ENCODE measurements around the gene MAGOH. TPM values are rescaled to one million over a fixed set of nuclear protein-coding genes. Genes with fewer than 3 reads are reported as not detected.

MAGOH gene
- total RNA-seq, 1 donor from 2014 or later, result 109 TPM

DNA sequence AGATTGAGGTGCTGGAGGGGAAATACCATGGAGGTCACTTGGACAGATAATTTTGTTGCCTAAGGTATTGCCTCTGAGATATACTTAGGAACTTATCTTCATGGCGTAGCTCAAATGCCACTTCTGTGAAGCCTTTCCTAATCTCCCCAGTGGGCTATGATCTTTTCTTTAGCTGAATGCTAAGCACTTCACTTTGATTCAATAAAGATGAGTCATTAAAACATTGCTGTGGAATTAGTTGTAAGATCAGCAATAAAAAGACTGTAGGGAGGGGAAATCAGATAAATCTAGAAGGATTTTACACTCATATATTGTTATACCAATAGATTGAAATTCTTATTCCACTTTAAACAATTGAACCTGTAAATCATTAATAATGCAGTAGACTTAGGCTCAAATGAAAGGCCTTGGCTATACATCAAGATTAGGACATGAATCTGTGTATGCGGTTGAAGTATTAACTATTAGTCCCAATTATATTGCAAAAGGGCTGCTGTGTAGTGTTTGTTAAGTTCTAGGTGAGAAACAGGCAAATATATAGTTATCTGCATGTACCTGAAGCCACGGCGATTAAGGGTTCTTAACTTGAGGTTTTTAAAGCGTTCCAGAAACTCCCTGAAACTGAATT is 19.2 kb upstream of the MAGOH start:
- no peak for DNase-seq (ENCODE audit: low spot score)
- H3K9me3 Mint-ChIP-seq, result no peaks in the 10 kb centered on the region
- H3K9me3 ChIP-seq (ENCODE audit: low read depth), result no peaks in the 10 kb centered on the region
- H3F3A ChIP-seq (ENCODE audit: low read depth), result no peaks in the 10 kb centered on the region
- TF ChIP-seq, protein P1, sequence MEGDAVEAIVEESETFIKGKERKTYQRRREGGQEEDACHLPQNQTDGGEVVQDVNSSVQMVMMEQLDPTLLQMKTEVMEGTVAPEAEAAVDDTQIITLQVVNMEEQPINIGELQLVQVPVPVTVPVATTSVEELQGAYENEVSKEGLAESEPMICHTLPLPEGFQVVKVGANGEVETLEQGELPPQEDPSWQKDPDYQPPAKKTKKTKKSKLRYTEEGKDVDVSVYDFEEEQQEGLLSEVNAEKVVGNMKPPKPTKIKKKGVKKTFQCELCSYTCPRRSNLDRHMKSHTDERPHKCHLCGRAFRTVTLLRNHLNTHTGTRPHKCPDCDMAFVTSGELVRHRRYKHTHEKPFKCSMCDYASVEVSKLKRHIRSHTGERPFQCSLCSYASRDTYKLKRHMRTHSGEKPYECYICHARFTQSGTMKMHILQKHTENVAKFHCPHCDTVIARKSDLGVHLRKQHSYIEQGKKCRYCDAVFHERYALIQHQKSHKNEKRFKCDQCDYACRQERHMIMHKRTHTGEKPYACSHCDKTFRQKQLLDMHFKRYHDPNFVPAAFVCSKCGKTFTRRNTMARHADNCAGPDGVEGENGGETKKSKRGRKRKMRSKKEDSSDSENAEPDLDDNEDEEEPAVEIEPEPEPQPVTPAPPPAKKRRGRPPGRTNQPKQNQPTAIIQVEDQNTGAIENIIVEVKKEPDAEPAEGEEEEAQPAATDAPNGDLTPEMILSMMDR (IDR thresholded peaks at IDR 0.05), result no peak
- no peak for TF ChIP-seq EZH2phosphoT487 (IDR thresholded peaks at IDR 0.05)
- H4K20me1 ChIP-seq (ENCODE audit: low read depth), result no peaks in the 10 kb centered on the region
- H3K36me3 ChIP-seq, result no peaks in the 10 kb centered on the region
- H3K4me3 Mint-ChIP-seq, result no peak overlapping the region
- no peaks in the 10 kb centered on the region for H3K4me1 ChIP-seq
- no peak overlapping the region for H3K27ac Mint-ChIP-seq
- H3K27me3 Mint-ChIP-seq (ENCODE audit: insufficient read depth, low read depth), result no peaks in the 10 kb centered on the region
- no peak overlapping the region for H3K4me2 ChIP-seq
- H3K36me3 Mint-ChIP-seq, result peaks cover 9% of the 10 kb centered on the region
- H3K4me1 Mint-ChIP-seq, result no peaks in the 10 kb centered on the region
- no peak overlapping the region for H3K27ac ChIP-seq
- H2AFZ ChIP-seq (replicated peaks), result no peak overlapping the region
- H3K27me3 ChIP-seq, result no peaks in the 10 kb centered on the region
- H3K9ac ChIP-seq, result no peak overlapping the region
- H3K79me2 ChIP-seq (ENCODE audit: low read depth), result no peaks in the 10 kb centered on the region
- H3K4me3 ChIP-seq, result no peak overlapping the region

DNA sequence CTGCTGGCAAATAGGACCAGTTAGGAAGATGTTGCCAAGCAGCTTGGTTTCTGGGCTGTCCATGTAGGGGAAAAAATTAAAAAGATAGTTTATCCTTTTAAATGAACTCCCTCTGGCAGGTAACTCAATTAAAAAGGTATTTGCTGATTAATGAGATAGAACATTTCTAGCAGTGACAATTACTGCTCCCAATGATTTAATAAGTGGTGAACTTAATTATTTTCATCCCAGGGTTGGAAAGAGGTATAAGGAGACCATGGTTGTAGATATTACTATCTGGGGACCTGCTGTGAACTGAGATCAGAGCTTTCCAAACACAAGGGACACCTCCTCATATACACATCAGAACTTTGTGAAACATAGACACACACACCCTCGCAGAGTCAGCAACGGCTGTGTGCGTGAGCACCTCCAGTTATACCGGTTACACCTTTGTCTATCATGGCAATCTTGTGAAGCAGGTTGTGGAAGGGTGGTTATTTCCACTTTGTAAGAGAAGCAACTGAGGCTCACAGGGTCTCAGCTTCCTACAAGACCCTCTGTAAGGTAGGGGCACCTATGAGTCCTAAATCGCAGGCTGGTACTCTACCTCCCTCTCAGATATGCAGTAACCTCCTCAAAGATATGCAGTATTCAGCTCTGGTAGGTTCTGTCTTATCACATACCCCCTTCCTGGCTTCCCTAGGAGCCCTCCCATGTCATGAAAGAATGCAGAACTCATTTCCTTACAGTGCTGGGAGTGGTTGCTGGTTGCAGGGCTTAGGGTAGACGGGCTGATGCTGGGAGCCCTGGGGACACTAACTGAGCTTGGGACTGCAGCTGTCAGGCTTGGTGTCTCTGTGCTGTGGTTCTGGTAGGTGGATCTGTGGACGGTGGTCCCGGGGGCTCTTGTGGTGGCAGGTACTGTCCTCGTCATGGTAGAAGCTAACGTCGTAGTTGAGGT is 18.5 kb upstream of the MAGOH start:
- no peak overlapping the region for H3K27ac Mint-ChIP-seq
- H3K36me3 Mint-ChIP-seq, result peaks cover 9% of the 10 kb centered on the region
- H3K4me3 Mint-ChIP-seq, result no peak overlapping the region

DNA sequence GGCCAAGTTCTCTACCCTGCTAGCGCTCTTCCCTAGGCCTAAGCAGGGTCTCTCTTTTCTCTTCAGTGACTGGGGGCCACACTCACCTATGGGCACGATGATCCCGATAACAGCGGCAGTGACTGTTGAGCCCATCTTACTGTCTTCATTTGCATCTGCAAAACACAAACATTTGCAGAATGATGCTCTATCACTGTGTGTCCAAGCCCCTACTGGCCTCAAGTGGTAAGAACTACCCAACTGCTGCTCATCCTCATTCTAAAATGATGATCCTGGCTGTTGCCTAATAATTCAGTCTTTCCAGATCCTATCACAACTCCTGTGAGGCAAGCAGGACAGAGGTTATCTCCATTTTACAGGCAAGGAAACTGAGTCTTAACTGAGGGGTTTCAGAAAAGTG is 16.7 kb upstream of the MAGOH start:
- H3F3A ChIP-seq (ENCODE audit: low read depth), result no peaks in the 10 kb centered on the region
- H3K36me3 Mint-ChIP-seq, result peaks cover 8% of the 10 kb centered on the region

More for the DNA sequence above, 18.5 kb upstream of the MAGOH start:
- H3K9me3 Mint-ChIP-seq, result no peaks in the 10 kb centered on the region
- H3K4me3 ChIP-seq, result no peak overlapping the region
- no peaks in the 10 kb centered on the region for H3K4me1 ChIP-seq
- H3K9me3 ChIP-seq (ENCODE audit: low read depth), result no peaks in the 10 kb centered on the region
- H3K36me3 ChIP-seq, result no peaks in the 10 kb centered on the region
- H4K20me1 ChIP-seq (ENCODE audit: low read depth), result no peaks in the 10 kb centered on the region
- H3K27me3 ChIP-seq, result no peaks in the 10 kb centered on the region
- TF ChIP-seq, protein P1 (IDR thresholded peaks at IDR 0.05), result no peak
- no peak for TF ChIP-seq EZH2phosphoT487 (IDR thresholded peaks at IDR 0.05)
- TF ChIP-seq EZH2 (IDR thresholded peaks at IDR 0.05), result no peak
- H3K79me2 ChIP-seq (ENCODE audit: low read depth), result no peaks in the 10 kb centered on the region
- H3K9ac ChIP-seq, result no peak overlapping the region
- no peak for DNase-seq (ENCODE audit: low spot score)
- no peak overlapping the region for H3K4me2 ChIP-seq
- no peak overlapping the region for H3K27ac ChIP-seq
- no peaks in the 10 kb centered on the region for H3F3A ChIP-seq (ENCODE audit: low read depth)
- no peak overlapping the region for H2AFZ ChIP-seq (replicated peaks)
- no peaks in the 10 kb centered on the region for H3K4me1 Mint-ChIP-seq
- H3K27me3 Mint-ChIP-seq (ENCODE audit: insufficient read depth, low read depth), result no peaks in the 10 kb centered on the region

More for the DNA sequence above, 16.7 kb upstream of the MAGOH start:
- Histone ChIP-seq H2AFZ (replicated peaks) (no peak overlapping the region), H3K9ac (no peak overlapping the region), H4K20me1 (ENCODE audit: low read depth) (no peaks in the 10 kb centered on the region), H3K27ac (no peak overlapping the region), H3K36me3 (no peaks in the 10 kb centered on the region), H3K27me3 (no peaks in the 10 kb centered on the region), H3K79me2 (ENCODE audit: low read depth) (no peaks in the 10 kb centered on the region), H3K4me3 (no peak overlapping the region), H3K4me1 (no peaks in the 10 kb centered on the region), H3K4me2 (no peak overlapping the region), H3K9me3 (ENCODE audit: low read depth) (no peaks in the 10 kb centered on the region)
- Mint-ChIP-seq H3K4me3 (no peak overlapping the region), H3K27me3 (ENCODE audit: insufficient read depth, low read depth) (no peaks in the 10 kb centered on the region), H3K9me3 (no peaks in the 10 kb centered on the region), H3K4me1 (no peaks in the 10 kb centered on the region), H3K27ac (no peak overlapping the region)
- no peak for DNase-seq (ENCODE audit: low spot score)
- TF ChIP-seq, protein P1 (IDR thresholded peaks at IDR 0.05), result no peak
- TF ChIP-seq EZH2phosphoT487 (IDR thresholded peaks at IDR 0.05) (no peak), EZH2 (IDR thresholded peaks at IDR 0.05) (no peak)
